ENCODE results near the gene GLRX3.

DNA sequence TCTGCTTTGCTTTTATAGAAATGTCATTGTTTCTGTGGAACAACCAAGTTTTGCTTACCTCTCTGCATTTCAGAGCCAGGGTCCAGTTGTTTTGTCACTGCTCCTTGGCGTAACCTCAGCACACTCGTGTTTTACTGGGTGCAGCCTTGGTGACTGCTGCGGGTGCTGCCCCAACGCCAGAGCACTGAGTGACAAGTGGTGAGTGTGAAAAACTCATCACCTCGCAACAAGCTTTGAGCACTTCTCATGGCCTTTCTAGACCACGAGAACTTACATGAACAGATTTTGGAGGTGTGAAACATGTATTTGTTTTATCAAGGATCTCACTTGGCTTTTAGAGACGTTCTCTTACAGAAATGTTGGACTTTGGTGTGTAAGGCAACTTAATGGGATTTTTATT lies 31.0 kb downstream of the GLRX3 start:
- no peak for TF ChIP-seq EZH2 (IDR thresholded peaks at IDR 0.05; ENCODE audit: borderline replicate concordance, low read length)
- TF ChIP-seq, protein P1, sequence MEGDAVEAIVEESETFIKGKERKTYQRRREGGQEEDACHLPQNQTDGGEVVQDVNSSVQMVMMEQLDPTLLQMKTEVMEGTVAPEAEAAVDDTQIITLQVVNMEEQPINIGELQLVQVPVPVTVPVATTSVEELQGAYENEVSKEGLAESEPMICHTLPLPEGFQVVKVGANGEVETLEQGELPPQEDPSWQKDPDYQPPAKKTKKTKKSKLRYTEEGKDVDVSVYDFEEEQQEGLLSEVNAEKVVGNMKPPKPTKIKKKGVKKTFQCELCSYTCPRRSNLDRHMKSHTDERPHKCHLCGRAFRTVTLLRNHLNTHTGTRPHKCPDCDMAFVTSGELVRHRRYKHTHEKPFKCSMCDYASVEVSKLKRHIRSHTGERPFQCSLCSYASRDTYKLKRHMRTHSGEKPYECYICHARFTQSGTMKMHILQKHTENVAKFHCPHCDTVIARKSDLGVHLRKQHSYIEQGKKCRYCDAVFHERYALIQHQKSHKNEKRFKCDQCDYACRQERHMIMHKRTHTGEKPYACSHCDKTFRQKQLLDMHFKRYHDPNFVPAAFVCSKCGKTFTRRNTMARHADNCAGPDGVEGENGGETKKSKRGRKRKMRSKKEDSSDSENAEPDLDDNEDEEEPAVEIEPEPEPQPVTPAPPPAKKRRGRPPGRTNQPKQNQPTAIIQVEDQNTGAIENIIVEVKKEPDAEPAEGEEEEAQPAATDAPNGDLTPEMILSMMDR (IDR thresholded peaks at IDR 0.05; ENCODE audit: low read length) = no peak

All from OCI-LY1 (cell line).